HepG2 (cell line): ENCODE results near the gene LRRC72. TPM values are rescaled to one million over a fixed set of nuclear protein-coding genes. Genes with fewer than 3 reads are reported as not detected.

Source experiments
- ATAC-seq: fragments of 200-7000 bp; cut with Tn5 transposase; 3 replicates; pipeline ENCODE4 v1.9.1; 2020; ENCODE audit warnings: mild to moderate bottlenecking, moderate library complexity
- BruUV-seq: library from RNA; stranded (reverse); fragments of 400-500 nt; replicated peaks from 2 replicates; lab custom pipeline; 2021; lab: Mats Ljungman, UMichigan
- CTCF ChIA-PET: fragments of 300-600 bp; formaldehyde crosslinking; extraction: SDS; loops from one replicate; lab custom pipeline; 2021; ENCODE audit warnings: low total read pairs, inconsistent platforms, low intra/inter-chr PET ratio; lab: Yijun Ruan, JAX
- POLR2A ChIA-PET: fragments of 350-600 bp; sonication (Branson Sonifier 250); formaldehyde crosslinking; loops from one replicate; lab custom pipeline; 2020; ENCODE audit warnings: antibody characterized with exemption, inconsistent platforms; lab: Yijun Ruan, JAX
- DNase-seq: peaks from one replicate; pipeline ENCODE4 v3.0.0-alpha.2; 2015; ENCODE audit warnings: low spot score
- FAIRE-seq: peaks from 3 replicates; lab custom pipeline; 2011; peaks lifted over from hg19 to GRCh38; lab: Jason Lieb, UNC
- H2AFZ ChIP-seq: one replicate; pipeline ENCODE4 v1.6.1; 2011; ENCODE audit warnings: low read length, inconsistent platforms
- H3K27ac ChIP-seq: fragments of 300-600 bp; 3 replicates; pipeline ENCODE4 v1.8.0; 2011; ENCODE audit warnings: mixed run types, mild to moderate bottlenecking, mixed read lengths, low read length, inconsistent platforms; ENCODE audit not compliant: insufficient read depth; ENCODE audit errors: extremely low read length
- H3K27me3 ChIP-seq, 2 experiments: fragments of 200-600 bp in 1 of 2; 2 replicates in 1 of 2; 3 replicates in 1 of 2; pipeline versions ENCODE4 v1.6.0 to v1.8.0; 2011; ENCODE audit warnings: low read length in 2 of 2, mild to moderate bottlenecking in 2 of 2, moderate library complexity in 2 of 2, inconsistent platforms in 1 of 2; ENCODE audit not compliant: insufficient read depth in 2 of 2, control insufficient read depth in 1 of 2
- H3K36me3 ChIP-seq, 2 experiments: fragments of 200-600 bp in 1 of 2; replicated peaks in 1 of 2; 2 replicates in 1 of 2; 3 replicates in 1 of 2; pipeline versions ENCODE4 v1.5.1 to v1.8.0; 2011; ENCODE audit warnings: low read length in 2 of 2, inconsistent platforms in 1 of 2; ENCODE audit not compliant: insufficient read depth in 2 of 2, control insufficient read depth in 1 of 2
- H3K4me1 ChIP-seq: 2 replicates; pipeline ENCODE4 v1.5.1; 2012; ENCODE audit warnings: low read length, inconsistent platforms; ENCODE audit not compliant: insufficient read depth
- H3K4me2 ChIP-seq: 2 replicates; pipeline ENCODE4 v1.6.0; 2011; ENCODE audit warnings: low read depth, low read length, inconsistent platforms
- H3K4me3 ChIP-seq, 3 experiments: fragments of 200-600 bp in 1 of 3; sonication (generic), shearing (Covaris generic) in 1 of 3; replicated peaks in 1 of 3; 2 replicates each; pipeline ENCODE4 v1.5.1; 2011 to 2016; ENCODE audit warnings: low read length in 3 of 3, inconsistent platforms in 2 of 3, low read depth in 2 of 3, mild to moderate bottlenecking in 2 of 3, control low read depth in 1 of 3, mixed read lengths in 1 of 3; ENCODE audit not compliant: insufficient read depth in 1 of 3
- H3K79me2 ChIP-seq: one replicate; pipeline ENCODE4 v1.6.1; 2011; ENCODE audit warnings: low read length, inconsistent platforms; ENCODE audit not compliant: insufficient read depth
- H3K9ac ChIP-seq: 2 replicates; pipeline ENCODE4 v1.6.0; 2011; ENCODE audit warnings: mild to moderate bottlenecking, low read depth, low read length, inconsistent platforms; ENCODE audit not compliant: insufficient read depth
- H3K9me3 ChIP-seq: 2 replicates; pipeline ENCODE4 v1.5.1; 2012; ENCODE audit warnings: mild to moderate bottlenecking, low read length
- H4K20me1 ChIP-seq: 2 replicates; pipeline ENCODE4 v1.6.0; 2011; ENCODE audit warnings: inconsistent platforms, mild to moderate bottlenecking, low read length, moderate library complexity; ENCODE audit not compliant: insufficient read depth
- IKZF1 ChIP-seq: fragments of 450-650 bp; IDR thresholded peaks from 2 replicates; pipeline ENCODE4 v1.7.1; 2016
- NR2F6 ChIP-seq, 2 experiments: IDR thresholded peaks; 2 replicates each; pipeline ENCODE4 v1.6.1; 2016; ENCODE audit warnings: antibody characterized with exemption in 1 of 2, mild to moderate bottlenecking in 1 of 2
- PRPF4 ChIP-seq: fragments of 200-400 bp; formaldehyde crosslinking; IDR thresholded peaks from 2 replicates; pipeline ENCODE4 v1.6.1; 2016; ENCODE audit warnings: low read length, low read depth; ENCODE audit not compliant: poor library complexity, severe bottlenecking
- TMF1 ChIP-seq: sonication (generic); formaldehyde crosslinking; IDR thresholded peaks from 2 replicates; pipeline ENCODE4 v1.8.1; 2022; ENCODE audit warnings: low read depth, missing genetic modification reagents
- TOE1 ChIP-seq: sonication (generic); formaldehyde crosslinking; IDR thresholded peaks from 2 replicates; pipeline ENCODE4 v1.4.0; 2020; ENCODE audit warnings: mild to moderate bottlenecking, missing genetic modification reagents
- XBP1 ChIP-seq: sonication (generic); formaldehyde crosslinking; IDR thresholded peaks from 2 replicates; pipeline ENCODE4 v1.5.0; 2020; ENCODE audit warnings: missing genetic modification reagents
- ZNF10 ChIP-seq: sonication (generic); formaldehyde crosslinking; IDR thresholded peaks from 2 replicates; pipeline ENCODE4 v1.4.0; 2020; ENCODE audit warnings: mild to moderate bottlenecking, low read depth, missing genetic modification reagents, borderline replicate concordance
- ZNF30 ChIP-seq: sonication (generic); formaldehyde crosslinking; IDR thresholded peaks from 2 replicates; pipeline ENCODE4 v1.5.0; 2020; ENCODE audit warnings: mild to moderate bottlenecking, missing genetic modification reagents
- ZZZ3 ChIP-seq: sonication (generic); formaldehyde crosslinking; IDR thresholded peaks from 2 replicates; pipeline ENCODE4 v1.4.0; 2020; ENCODE audit warnings: missing genetic modification reagents, mild to moderate bottlenecking, borderline replicate concordance
- WGBS: methylation state at CpG from one replicate; pipeline ENCODE4 v1.1.6; 2017; ENCODE audit warnings: low lambda C conversion rate; 5-methylcytosine and 5-hydroxymethylcytosine counted together
- in situ Hi-C: cut with HindIII; loops from 2 replicates; pipeline ENCODE4 v1.10.0; 2017; ENCODE audit warnings: low pct_unique_long_range_greater_than_20kb; ENCODE audit not compliant: extremely low pct_ligation_motif_present
- intact Hi-C: fragments of 100-400 bp; cut with micrococcal nuclease; formaldehyde crosslinking; loops from one replicate; pipeline ENCODE4 v1.10.0; 2022; ENCODE audit not compliant: unreplicated experiment
- polyA plus RNA-seq, 8 experiments: library from polyadenylated mRNA; depleted of rRNA in 3 of 8; stranded (reverse) in 7 of 8; unstranded in 1 of 8; fragments of >200 nt; fragmentation: Illumina TruSeq in 4 of 8; extraction: Trizol in 4 of 8; gene quantifications; 2 replicates each; pipeline versions ENCODE4 v1.2.1 to v1.2.3, GENCODE V29; 2011 to 2016; ENCODE audit warnings: low read depth in 4 of 8, missing spikeins in 1 of 8, mixed read lengths in 1 of 8; ENCODE audit not compliant: insufficient read depth in 1 of 8
- total RNA-seq, 5 experiments: library from RNA; depleted of rRNA; stranded (reverse); fragments of >200 nt; fragmentation: Illumina TruSeq; extraction: Trizol; gene quantifications; 2 replicates each; pipeline ENCODE4 v1.2.3, GENCODE V29; 2016; ENCODE audit warnings: low read depth in 1 of 5
- TF ChIP-seq, protein P1 (sequence below): sonication (generic); formaldehyde crosslinking; IDR thresholded peaks from 2 replicates; pipeline ENCODE4 v1.8.1; 2023; ENCODE audit warnings: missing genetic modification reagents, inconsistent platforms, borderline replicate concordance
- TF ChIP-seq, protein P2 (sequence below): sonication (generic); formaldehyde crosslinking; IDR thresholded peaks from 2 replicates; pipeline ENCODE4 v1.5.1; 2020; ENCODE audit warnings: missing genetic modification reagents, mild to moderate bottlenecking, borderline replicate concordance
- TF ChIP-seq, protein P3 (sequence below): sonication (generic); formaldehyde crosslinking; IDR thresholded peaks from 2 replicates; pipeline ENCODE4 v1.5.1; 2020; ENCODE audit warnings: missing genetic modification reagents, mild to moderate bottlenecking, borderline replicate concordance

LRRC72 gene
- total and polyA plus RNA-seq, 2 of the 13 experiments (the other 11 are each of a cell fraction or from before 2014, with no cell fraction given) = not detected

DNA sequence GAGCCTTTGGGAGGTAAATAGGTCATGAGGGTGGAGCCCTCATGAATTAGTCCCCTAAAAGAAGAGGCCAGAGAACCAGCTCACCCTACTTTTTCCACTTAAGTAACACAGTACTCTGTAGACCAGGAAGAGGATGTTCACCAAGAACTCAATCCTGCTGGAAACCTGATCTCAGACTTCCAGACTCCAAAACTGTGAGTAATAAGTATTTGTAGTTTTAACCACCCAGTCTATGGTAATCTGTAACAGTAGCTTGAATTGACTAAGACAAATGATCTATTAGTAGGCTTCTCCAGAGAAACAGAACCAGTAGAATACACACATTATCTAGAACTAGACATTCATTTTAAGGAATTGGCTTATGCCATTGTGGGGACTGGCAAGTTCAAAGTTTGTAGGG, 67.4 kb downstream of the LRRC72 start:
- H3K36me3 ChIP-seq = no peaks in the 10 kb centered on the region
- no peaks in the 10 kb centered on the region for H3K4me1 ChIP-seq
- no peaks in the 10 kb centered on the region for H3K27me3 ChIP-seq
- H3K27ac ChIP-seq = no peak overlapping the region
- ATAC-seq = no peak
- no peak overlapping the region for H3K4me3 ChIP-seq
- H3K9me3 ChIP-seq = no peaks in the 10 kb centered on the region
- H3K79me2 ChIP-seq = no peaks in the 10 kb centered on the region
- CTCF ChIA-PET = no interaction called here
- intact Hi-C loops = no loop called here
- POLR2A ChIA-PET = no interaction called here
- no peak overlapping the region for H2AFZ ChIP-seq
- no peak for TF ChIP-seq NR2F6 (IDR thresholded peaks at IDR 0.05)
- no peak for TF ChIP-seq NR2F6 (CRISPR knock-in tag; IDR thresholded peaks at IDR 0.05)
- TF ChIP-seq ZNF10 (CRISPR knock-in tag) = no peak
- TF ChIP-seq, protein P1, sequence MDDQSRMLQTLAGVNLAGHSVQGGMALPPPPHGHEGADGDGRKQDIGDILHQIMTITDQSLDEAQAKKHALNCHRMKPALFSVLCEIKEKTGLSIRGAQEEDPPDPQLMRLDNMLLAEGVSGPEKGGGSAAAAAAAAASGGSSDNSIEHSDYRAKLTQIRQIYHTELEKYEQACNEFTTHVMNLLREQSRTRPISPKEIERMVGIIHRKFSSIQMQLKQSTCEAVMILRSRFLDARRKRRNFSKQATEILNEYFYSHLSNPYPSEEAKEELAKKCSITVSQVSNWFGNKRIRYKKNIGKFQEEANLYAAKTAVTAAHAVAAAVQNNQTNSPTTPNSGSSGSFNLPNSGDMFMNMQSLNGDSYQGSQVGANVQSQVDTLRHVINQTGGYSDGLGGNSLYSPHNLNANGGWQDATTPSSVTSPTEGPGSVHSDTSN (CRISPR knock-in tag) = no peak
- no peak for TF ChIP-seq ZNF30 (CRISPR knock-in tag)
- TF ChIP-seq TOE1 (CRISPR knock-in tag) = no peak
- in situ Hi-C loops = no loop called here
- H4K20me1 ChIP-seq = no peaks in the 10 kb centered on the region
- no TSS peak for BruUV-seq
- no peak for FAIRE-seq
- H3K4me2 ChIP-seq = no peak overlapping the region
- H3K9ac ChIP-seq = no peak overlapping the region
- no peak for DNase-seq

DNA sequence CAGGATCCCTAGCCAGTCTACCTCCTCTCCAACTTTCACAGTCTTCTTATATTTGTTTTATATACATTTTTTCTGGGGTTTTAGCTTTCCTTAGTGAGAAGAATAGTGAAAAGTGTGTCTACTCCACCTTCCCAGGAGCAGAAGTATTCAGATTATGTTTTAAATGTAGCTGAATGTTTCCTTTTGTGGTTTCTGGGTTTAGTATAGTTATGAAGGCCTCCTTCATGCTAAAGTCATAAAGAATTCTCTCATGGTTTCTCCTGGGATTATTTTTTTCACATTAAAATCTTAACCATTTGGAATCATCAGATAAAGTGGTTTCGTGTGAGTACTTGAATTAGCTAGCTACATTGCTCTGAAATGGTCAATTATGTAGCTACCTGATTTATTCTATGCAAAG, 68.1 kb downstream of the LRRC72 start:
- no peak for ATAC-seq
- no peaks in the 10 kb centered on the region for H3K9me3 ChIP-seq
- no peak overlapping the region for H3K27ac ChIP-seq
- ChIA-PET POLR2A (no interaction called here), CTCF (no interaction called here)
- no peak overlapping the region for H3K4me2 ChIP-seq
- no peaks in the 10 kb centered on the region for H3K4me1 ChIP-seq
- intact Hi-C loops = no loop called here
- no peak overlapping the region for H2AFZ ChIP-seq
- FAIRE-seq = no peak
- H3K27me3 ChIP-seq = no peaks in the 10 kb centered on the region
- in situ Hi-C loops = no loop called here
- no peaks in the 10 kb centered on the region for H4K20me1 ChIP-seq
- no peaks in the 10 kb centered on the region for H3K79me2 ChIP-seq
- no peak overlapping the region for H3K4me3 ChIP-seq
- no peak for TF ChIP-seq ZZZ3 (CRISPR knock-in tag)
- no peak for TF ChIP-seq XBP1
- TF ChIP-seq, protein P2, sequence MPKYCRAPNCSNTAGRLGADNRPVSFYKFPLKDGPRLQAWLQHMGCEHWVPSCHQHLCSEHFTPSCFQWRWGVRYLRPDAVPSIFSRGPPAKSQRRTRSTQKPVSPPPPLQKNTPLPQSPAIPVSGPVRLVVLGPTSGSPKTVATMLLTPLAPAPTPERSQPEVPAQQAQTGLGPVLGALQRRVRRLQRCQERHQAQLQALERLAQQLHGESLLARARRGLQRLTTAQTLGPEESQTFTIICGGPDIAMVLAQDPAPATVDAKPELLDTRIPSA (CRISPR knock-in tag) = no peak
- TF ChIP-seq IKZF1 = no peak
- no peak for TF ChIP-seq TMF1 (CRISPR knock-in tag)
- TF ChIP-seq, protein P3, sequence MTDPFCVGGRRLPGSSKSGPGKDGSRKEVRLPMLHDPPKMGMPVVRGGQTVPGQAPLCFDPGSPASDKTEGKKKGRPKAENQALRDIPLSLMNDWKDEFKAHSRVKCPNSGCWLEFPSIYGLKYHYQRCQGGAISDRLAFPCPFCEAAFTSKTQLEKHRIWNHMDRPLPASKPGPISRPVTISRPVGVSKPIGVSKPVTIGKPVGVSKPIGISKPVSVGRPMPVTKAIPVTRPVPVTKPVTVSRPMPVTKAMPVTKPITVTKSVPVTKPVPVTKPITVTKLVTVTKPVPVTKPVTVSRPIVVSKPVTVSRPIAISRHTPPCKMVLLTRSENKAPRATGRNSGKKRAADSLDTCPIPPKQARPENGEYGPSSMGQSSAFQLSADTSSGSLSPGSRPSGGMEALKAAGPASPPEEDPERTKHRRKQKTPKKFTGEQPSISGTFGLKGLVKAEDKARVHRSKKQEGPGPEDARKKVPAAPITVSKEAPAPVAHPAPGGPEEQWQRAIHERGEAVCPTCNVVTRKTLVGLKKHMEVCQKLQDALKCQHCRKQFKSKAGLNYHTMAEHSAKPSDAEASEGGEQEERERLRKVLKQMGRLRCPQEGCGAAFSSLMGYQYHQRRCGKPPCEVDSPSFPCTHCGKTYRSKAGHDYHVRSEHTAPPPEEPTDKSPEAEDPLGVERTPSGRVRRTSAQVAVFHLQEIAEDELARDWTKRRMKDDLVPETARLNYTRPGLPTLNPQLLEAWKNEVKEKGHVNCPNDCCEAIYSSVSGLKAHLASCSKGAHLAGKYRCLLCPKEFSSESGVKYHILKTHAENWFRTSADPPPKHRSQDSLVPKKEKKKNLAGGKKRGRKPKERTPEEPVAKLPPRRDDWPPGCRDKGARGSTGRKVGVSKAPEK (CRISPR knock-in tag) = no peak
- TF ChIP-seq PRPF4 = no peak
- BruUV-seq = no TSS peak
- no peaks in the 10 kb centered on the region for H3K36me3 ChIP-seq
- no peak for DNase-seq
- H3K9ac ChIP-seq = no peak overlapping the region
- 74% methylated on average over 1 of the region's 1 CpG for WGBS
